Activated naive CD8-positive, alpha-beta T cell treated with anti-CD3 and anti-CD28 coated beads, Interleukin-2, amount 50 U/mL, for 16 hours (primary cell): ENCODE data around the gene GLRA3.

ENCODE experiments used
- DNase-seq: peaks from one replicate; pipeline ENCODE4 v3.0.0-alpha.2; 2020; ENCODE audit warnings: low read depth, low spot score

The GLRA3 gene

GRCh38 chr4:174598800-174599199, 230.2 kb downstream of the GLRA3 start:
- DNase-seq: no peak

- no peak for DNase-seq
These were observed 232.5 kb downstream of the GLRA3 start for GRCh38 chr4:174596513-174596912.

GRCh38 chr4:174595141-174595929, 233.7 kb downstream of the GLRA3 start:
- DNase-seq: no peak

GRCh38 chr4:174593701-174594100, 235.3 kb downstream of the GLRA3 start:
- no peak for DNase-seq

GRCh38 chr4:174592985-174593335, 236.1 kb downstream of the GLRA3 start:
- no peak for DNase-seq

GRCh38 chr4:174592256-174592984, 236.6 kb downstream of the GLRA3 start:
- DNase-seq: no peak

- no peak for DNase-seq
These were observed 237.6 kb downstream of the GLRA3 start for GRCh38 chr4:174591243-174592021.

GRCh38 chr4:174590336-174590735, 238.7 kb downstream of the GLRA3 start:
- no peak for DNase-seq
